ENCODE data around the gene KCTD19. TPM values are rescaled to one million over a fixed set of nuclear protein-coding genes. Genes with fewer than 3 reads are reported as not detected.

The KCTD19 gene
- total RNA-seq, 2 donors from 2014 or later = 1.2 to 1.3 TPM

DNA sequence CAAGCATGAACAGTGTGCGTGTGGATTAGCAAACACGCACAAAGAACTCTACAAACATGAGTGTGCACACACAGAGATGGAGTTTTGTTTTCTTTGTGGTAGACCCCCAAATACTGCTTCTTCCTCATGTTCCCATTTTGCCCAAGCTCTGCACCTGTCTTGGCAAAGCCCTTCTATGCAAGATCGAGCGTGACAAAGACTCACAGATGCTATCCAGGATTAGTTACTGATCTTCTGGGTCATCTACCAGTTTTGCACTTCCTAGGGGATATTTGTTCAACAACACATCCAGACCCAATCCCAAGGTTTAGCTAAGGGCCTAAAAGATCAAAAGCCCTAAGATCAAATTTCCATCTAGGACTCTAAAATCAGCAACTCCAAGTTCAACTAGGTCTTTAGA is 16.1 kb upstream of the KCTD19 start:
- H3K4me3 ChIP-seq (ENCODE audit: low read length) = no peak overlapping the region
- no peaks in the 10 kb centered on the region for H3K9me3 ChIP-seq (ENCODE audit: control insufficient read depth, low read length)
- no peak for DNase-seq
- H3K9me3 Mint-ChIP-seq = no peaks in the 10 kb centered on the region
- no peaks in the 10 kb centered on the region for H3K36me3 ChIP-seq (ENCODE audit: control insufficient read depth, insufficient read depth, low read length)
- H3K4me3 Mint-ChIP-seq = no peak overlapping the region
- H3K9ac ChIP-seq (ENCODE audit: extremely low read depth, low read length, poor library complexity, severe bottlenecking) = no peak overlapping the region
- H3K27me3 Mint-ChIP-seq (ENCODE audit: insufficient read depth) = peaks cover 2% of the 10 kb centered on the region
- H3K4me1 ChIP-seq (ENCODE audit: control insufficient read depth, insufficient read depth, low read length) = no peaks in the 10 kb centered on the region
- H3K27ac ChIP-seq (ENCODE audit: low read depth, low read length) = no peak overlapping the region
- no peak for TF ChIP-seq CTCF (conservative IDR thresholded peaks at IDR 0.05)
- H3K4me1 Mint-ChIP-seq = peaks cover 2% of the 10 kb centered on the region
- H3K27ac Mint-ChIP-seq = no peak overlapping the region
- 89 to 94% methylated on average over 2 to 4 of the region's 4 CpGs for WGBS, 2 experiments (ENCODE audit: insufficient coverage in 1 of 2, insufficient read length in 1 of 2)
- H3K36me3 Mint-ChIP-seq (ENCODE audit: low read depth) = no peaks in the 10 kb centered on the region
- no peaks in the 10 kb centered on the region for H3K27me3 ChIP-seq (ENCODE audit: control insufficient read depth, insufficient read depth, low read length, poor library complexity, severe bottlenecking)

GRCh38 chr16:67341250-67341649 is 14.7 kb upstream of the KCTD19 start:
- no peak overlapping the region for H3K4me3 Mint-ChIP-seq
- Histone ChIP-seq H3K27ac (ENCODE audit: low read depth, low read length) (no peak overlapping the region), H3K9ac (ENCODE audit: extremely low read depth, low read length, poor library complexity, severe bottlenecking) (no peak overlapping the region), H3K36me3 (ENCODE audit: control insufficient read depth, insufficient read depth, low read length) (no peaks in the 10 kb centered on the region), H3K4me3 (ENCODE audit: low read length) (no peak overlapping the region), H3K9me3 (ENCODE audit: control insufficient read depth, low read length) (no peaks in the 10 kb centered on the region), H3K4me1 (ENCODE audit: control insufficient read depth, insufficient read depth, low read length) (no peaks in the 10 kb centered on the region), H3K27me3 (ENCODE audit: control insufficient read depth, insufficient read depth, low read length, poor library complexity, severe bottlenecking) (no peaks in the 10 kb centered on the region)
- H3K27ac Mint-ChIP-seq = no peak overlapping the region
- no peaks in the 10 kb centered on the region for H3K36me3 Mint-ChIP-seq (ENCODE audit: low read depth)
- no peaks in the 10 kb centered on the region for H3K4me1 Mint-ChIP-seq
- 90 to 100% methylated on average over 2 of the region's 3 CpGs for WGBS, 2 experiments (ENCODE audit: insufficient coverage in 1 of 2, insufficient read length in 1 of 2)
- H3K27me3 Mint-ChIP-seq (ENCODE audit: insufficient read depth) = no peaks in the 10 kb centered on the region
- no peak for DNase-seq
- peaks cover 2% of the 10 kb centered on the region for H3K9me3 Mint-ChIP-seq
- TF ChIP-seq CTCF (conservative IDR thresholded peaks at IDR 0.05) = no peak

DNA sequence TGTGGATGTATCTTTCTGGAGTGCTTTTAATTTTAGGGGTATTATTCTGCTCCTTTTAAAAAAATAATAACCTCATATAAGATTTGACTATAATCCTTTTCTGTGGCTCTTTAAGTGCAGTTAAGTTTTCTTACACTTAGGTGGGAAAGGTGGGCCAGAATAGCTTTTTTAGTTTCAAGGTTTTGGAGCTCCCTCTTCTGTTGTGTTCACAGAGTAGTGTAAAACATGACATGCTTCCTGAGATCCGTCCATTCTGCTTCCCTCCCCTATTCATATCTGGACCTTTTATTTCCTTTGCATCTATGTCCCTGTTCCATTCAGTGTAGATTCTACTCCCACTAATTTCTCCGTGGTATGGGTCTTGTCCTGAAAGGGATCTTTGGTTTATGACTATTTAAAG is 12.9 kb upstream of the KCTD19 start:
- H3K27ac ChIP-seq (ENCODE audit: low read depth, low read length) = no peak overlapping the region

More for the DNA sequence above, 12.9 kb upstream of the KCTD19 start:
- H3K9ac ChIP-seq (ENCODE audit: extremely low read depth, low read length, poor library complexity, severe bottlenecking) = no peak overlapping the region
- H3K9me3 ChIP-seq (ENCODE audit: control insufficient read depth, low read length) = no peaks in the 10 kb centered on the region
- WGBS, 2 experiments (ENCODE audit: insufficient coverage in 1 of 2, insufficient read length in 1 of 2) = 20 to 52% methylated on average over 1 to 2 of the region's 2 CpGs
- no peaks in the 10 kb centered on the region for H3K36me3 Mint-ChIP-seq (ENCODE audit: low read depth)
- H3K27ac Mint-ChIP-seq = no peak overlapping the region
- no peaks in the 10 kb centered on the region for H3K4me1 ChIP-seq (ENCODE audit: control insufficient read depth, insufficient read depth, low read length)
- DNase-seq = no peak
- peaks cover 19% of the 10 kb centered on the region for H3K9me3 Mint-ChIP-seq
- no peak overlapping the region for H3K4me3 ChIP-seq (ENCODE audit: low read length)
- H3K4me1 Mint-ChIP-seq = no peaks in the 10 kb centered on the region
- TF ChIP-seq CTCF (conservative IDR thresholded peaks at IDR 0.05) = peak; percentile 38
- no peaks in the 10 kb centered on the region for H3K27me3 Mint-ChIP-seq (ENCODE audit: insufficient read depth)
- no peaks in the 10 kb centered on the region for H3K36me3 ChIP-seq (ENCODE audit: control insufficient read depth, insufficient read depth, low read length)
- no peaks in the 10 kb centered on the region for H3K27me3 ChIP-seq (ENCODE audit: control insufficient read depth, insufficient read depth, low read length, poor library complexity, severe bottlenecking)
- no peak overlapping the region for H3K4me3 Mint-ChIP-seq

Measured in endodermal cell (in vitro differentiated cells).